ENCODE data around the gene IL17F. TPM values are rescaled to one million over a fixed set of nuclear protein-coding genes. Genes with fewer than 3 reads are reported as not detected.
A peak's percentile ranks its signal among the peaks of the same experiment; 100 is the strongest.

The IL17F gene
- total RNA-seq, 1 donor from 2014 or later = not detected

- Histone ChIP-seq H3K36me3 (peaks cover 91% of the 10 kb centered on the region), H3K27me3 (ENCODE audit: low read depth) (no peaks in the 10 kb centered on the region), H3K4me1 (no peaks in the 10 kb centered on the region), H3K4me3 (no peak overlapping the region), H3K9me3 (replicated peaks) (no peaks in the 10 kb centered on the region), H3K27ac (replicated peaks) (peak overlapping the region; percentile 45)
- TF ChIP-seq CTCF (IDR thresholded peaks at IDR 0.05; ENCODE audit: borderline replicate concordance) = no peak
- no peak for DNase-seq
- intact Hi-C loops (cut with micrococcal nuclease) = no loop called here
Measured at GRCh38 chr6:52271852-52272460, 27.7 kb upstream of the IL17F start.

GRCh38 chr6:52263709-52264540, 19.6 kb upstream of the IL17F start:
- H3K36me3 ChIP-seq = peaks cover 67% of the 10 kb centered on the region
- TF ChIP-seq CTCF (IDR thresholded peaks at IDR 0.05; ENCODE audit: borderline replicate concordance) = peak; percentile 95
- H3K27me3 ChIP-seq (ENCODE audit: low read depth) = no peaks in the 10 kb centered on the region
- DNase-seq = peak; percentile 40
- H3K4me3 ChIP-seq = no peak overlapping the region
- H3K9me3 ChIP-seq (replicated peaks) = no peaks in the 10 kb centered on the region
- no peaks in the 10 kb centered on the region for H3K4me1 ChIP-seq
- intact Hi-C loops (cut with micrococcal nuclease) = no loop called here
- H3K27ac ChIP-seq (replicated peaks) = no peak overlapping the region

- no peak for DNase-seq
- H3K4me3 ChIP-seq = no peak overlapping the region
- no peak for TF ChIP-seq CTCF (IDR thresholded peaks at IDR 0.05; ENCODE audit: borderline replicate concordance)
- intact Hi-C loops (cut with micrococcal nuclease) = no loop called here
- H3K9me3 ChIP-seq (replicated peaks) = no peaks in the 10 kb centered on the region
- H3K36me3 ChIP-seq = peaks cover 56% of the 10 kb centered on the region
- H3K27ac ChIP-seq (replicated peaks) = no peak overlapping the region
- no peaks in the 10 kb centered on the region for H3K4me1 ChIP-seq
- no peaks in the 10 kb centered on the region for H3K27me3 ChIP-seq (ENCODE audit: low read depth)
Measured at GRCh38 chr6:52262620-52263344, 18.5 kb upstream of the IL17F start.

DNA sequence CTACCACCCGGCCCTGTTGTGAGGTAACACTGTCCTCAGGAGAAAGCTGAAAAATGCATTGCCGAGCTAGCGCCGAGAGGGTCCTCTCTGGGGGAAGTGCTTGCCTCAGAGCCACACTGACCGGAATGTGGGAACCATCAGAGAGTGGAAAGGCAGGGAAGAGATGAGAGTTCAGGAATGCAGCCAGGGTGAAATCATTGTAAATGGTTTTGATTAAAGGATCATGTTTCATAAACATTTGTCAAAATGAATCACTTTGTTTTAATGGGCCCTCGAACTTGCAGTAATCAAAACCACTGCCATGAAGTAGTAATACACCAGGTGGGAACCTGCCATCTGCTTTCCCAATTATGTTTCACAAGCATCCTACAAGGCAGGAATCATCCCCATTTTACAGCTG, 16.9 kb upstream of the IL17F start:
- Histone ChIP-seq H3K36me3 (peaks cover 40% of the 10 kb centered on the region), H3K9me3 (replicated peaks) (no peaks in the 10 kb centered on the region), H3K27ac (replicated peaks) (no peak overlapping the region), H3K4me1 (no peaks in the 10 kb centered on the region), H3K4me3 (no peak overlapping the region), H3K27me3 (ENCODE audit: low read depth) (peaks cover under 1% of the 10 kb centered on the region)
- TF ChIP-seq CTCF (IDR thresholded peaks at IDR 0.05; ENCODE audit: borderline replicate concordance) = no peak
- intact Hi-C loops (cut with micrococcal nuclease) = no loop called here
- no peak for DNase-seq

DNA sequence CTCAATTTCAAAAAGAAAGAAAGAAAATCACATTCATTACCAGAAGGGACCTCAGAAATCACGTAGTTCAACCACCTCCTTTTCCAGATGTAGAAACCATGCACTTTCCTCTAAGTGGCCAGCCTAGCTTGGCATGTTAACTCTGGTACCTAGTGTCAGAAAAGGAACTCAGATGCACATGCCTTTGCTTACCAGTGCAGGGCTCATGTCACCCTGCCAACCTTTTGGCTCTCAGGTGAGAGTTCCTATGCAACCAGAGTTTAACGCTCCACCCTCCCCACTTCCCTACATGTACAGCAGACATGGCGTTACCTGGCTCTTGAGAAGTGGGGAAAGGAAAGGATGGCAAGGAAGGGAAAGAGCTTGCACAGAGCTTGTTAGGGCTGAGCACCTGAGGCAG, 16.3 kb upstream of the IL17F start:
- Histone ChIP-seq H3K4me3 (no peak overlapping the region), H3K9me3 (replicated peaks) (no peaks in the 10 kb centered on the region), H3K4me1 (no peaks in the 10 kb centered on the region), H3K36me3 (peaks cover 34% of the 10 kb centered on the region), H3K27me3 (ENCODE audit: low read depth) (peaks cover 6% of the 10 kb centered on the region), H3K27ac (replicated peaks) (no peak overlapping the region)
- intact Hi-C loops (cut with micrococcal nuclease) = no loop called here
- no peak for TF ChIP-seq CTCF (IDR thresholded peaks at IDR 0.05; ENCODE audit: borderline replicate concordance)
- DNase-seq = no peak
